Neural progenitor cell (in vitro differentiated cells): ENCODE data around the gene ITGA3. TPM values are rescaled to one million over a fixed set of nuclear protein-coding genes. Genes with fewer than 3 reads are reported as not detected.
"Not testable (repeated sequence)": the region's sequence is repeated elsewhere in the genome, so short reads cannot be mapped to it uniquely, and the experiment has no call there.

Experiments
- DNase-seq: peaks from one replicate; pipeline ENCODE4 v3.0.0-alpha.2; 2016; ENCODE audit warnings: low spot score
- H2AFZ ChIP-seq: fragments of 200-600 bp; sonication (generic); replicated peaks from 2 replicates; pipeline ENCODE4 v1.6.1; 2016; ENCODE audit warnings: antibody characterized with exemption
- H3F3A ChIP-seq: fragments of 200-600 bp; sonication (generic); 2 replicates; pipeline ENCODE4 v1.6.1; 2016; ENCODE audit warnings: antibody characterized with exemption, low read depth
- H3K27ac ChIP-seq: fragments of 200-600 bp; sonication (generic); 2 replicates; pipeline ENCODE4 v1.5.1; 2016; ENCODE audit warnings: mild to moderate bottlenecking
- H3K27me3 ChIP-seq: fragments of 200-600 bp; sonication (generic); 2 replicates; pipeline ENCODE4 v1.6.1; 2016; ENCODE audit warnings: mild to moderate bottlenecking, moderate library complexity
- H3K36me3 ChIP-seq: fragments of 200-600 bp; sonication (generic); 2 replicates; pipeline ENCODE4 v1.5.1; 2016
- H3K4me1 ChIP-seq: fragments of 200-600 bp; sonication (generic); 2 replicates; pipeline ENCODE4 v1.6.1; 2016; ENCODE audit warnings: mixed run types
- H3K4me2 ChIP-seq: fragments of 200-600 bp; sonication (generic); 2 replicates; pipeline ENCODE4 v1.6.1; 2016
- H3K4me3 ChIP-seq: fragments of 200-600 bp; sonication (generic); 2 replicates; pipeline ENCODE4 v1.5.1; 2016
- H3K79me2 ChIP-seq: fragments of 200-600 bp; sonication (generic); 2 replicates; pipeline ENCODE4 v1.6.1; 2016; ENCODE audit warnings: low read depth
- H3K9ac ChIP-seq: fragments of 200-600 bp; sonication (generic); 2 replicates; pipeline ENCODE4 v1.6.1; 2016
- H3K9me3 ChIP-seq: fragments of 200-600 bp; sonication (generic); 2 replicates; pipeline ENCODE4 v1.5.1; 2016; ENCODE audit warnings: low read depth
- H4K20me1 ChIP-seq: fragments of 200-600 bp; sonication (generic); 2 replicates; pipeline ENCODE4 v1.6.1; 2016; ENCODE audit warnings: low read depth
- H3K27ac Mint-ChIP-seq: 3 replicates; pipeline ENCODE4 v1.8.0; 2021; ENCODE audit warnings: mixed read lengths
- H3K27me3 Mint-ChIP-seq: 2 replicates; pipeline ENCODE4 v1.8.0; 2022; ENCODE audit warnings: low read depth, mild to moderate bottlenecking, inconsistent platforms, moderate library complexity, mixed read lengths; ENCODE audit not compliant: insufficient read depth
- H3K36me3 Mint-ChIP-seq: 3 replicates; pipeline ENCODE4 v1.8.0; 2021; ENCODE audit warnings: mixed read lengths
- H3K4me1 Mint-ChIP-seq: 3 replicates; pipeline ENCODE4 v1.8.0; 2021; ENCODE audit warnings: mixed read lengths
- H3K4me3 Mint-ChIP-seq: 3 replicates; pipeline ENCODE4 v1.8.0; 2021; ENCODE audit warnings: mild to moderate bottlenecking, moderate library complexity, mixed read lengths
- H3K9me3 Mint-ChIP-seq: 3 replicates; pipeline ENCODE4 v1.8.0; 2020; ENCODE audit warnings: mixed read lengths
- CTCF ChIP-seq: fragments of 200-600 bp; sonication (generic); IDR thresholded peaks from 2 replicates; pipeline ENCODE4 v1.5.1; 2017; ENCODE audit warnings: antibody characterized with exemption, mild to moderate bottlenecking
- EZH2 ChIP-seq: fragments of 200-600 bp; sonication (generic); IDR thresholded peaks from 2 replicates; pipeline ENCODE4 v1.6.1; 2017; ENCODE audit warnings: antibody characterized with exemption, mild to moderate bottlenecking, moderate library complexity
- EZH2phosphoT487 ChIP-seq: fragments of 200-600 bp; sonication (generic); IDR thresholded peaks from 2 replicates; pipeline ENCODE4 v1.6.1; 2017; ENCODE audit warnings: antibody characterized with exemption
- total RNA-seq: library from RNA; depleted of rRNA; stranded (reverse); fragments of >200 nt; gene quantifications from 2 replicates; pipeline ENCODE4 v1.2.3, GENCODE V29; 2015; ENCODE audit warnings: low replicate concordance

ITGA3 gene
- total RNA-seq, 1 donor from 2014 or later: 7.7 TPM

GRCh38 chr17:50037321-50038107 is 18.4 kb upstream of the ITGA3 start:
- no peak overlapping the region for H3K4me3 ChIP-seq
- no peak overlapping the region for H3K9ac ChIP-seq
- Mint-ChIP-seq H3K4me3 (no peak overlapping the region), H3K36me3 (no peaks in the 10 kb centered on the region), H3K27me3 (peaks cover 5% of the 10 kb centered on the region), H3K27ac (no peak overlapping the region), H3K4me1 (peaks cover 10% of the 10 kb centered on the region), H3K9me3 (peaks cover 2% of the 10 kb centered on the region)
- H3F3A ChIP-seq: no peaks in the 10 kb centered on the region
- DNase-seq: no peak
- H3K4me1 ChIP-seq: peaks cover 15% of the 10 kb centered on the region
- no peaks in the 10 kb centered on the region for H3K27me3 ChIP-seq
- TF ChIP-seq EZH2phosphoT487: no peak
- TF ChIP-seq CTCF: no peak
- TF ChIP-seq EZH2: no peak
- no peaks in the 10 kb centered on the region for H4K20me1 ChIP-seq
- no peak overlapping the region for H3K27ac ChIP-seq
- H3K4me2 ChIP-seq: no peak overlapping the region
- H2AFZ ChIP-seq: peak overlapping the region; percentile 9
- H3K36me3 ChIP-seq: no peaks in the 10 kb centered on the region
- H3K9me3 ChIP-seq: no peaks in the 10 kb centered on the region
- no peaks in the 10 kb centered on the region for H3K79me2 ChIP-seq

GRCh38 chr17:50039058-50039457 is 16.9 kb upstream of the ITGA3 start:
- TF ChIP-seq EZH2phosphoT487: no peak
- no peak for TF ChIP-seq EZH2
- TF ChIP-seq CTCF: no peak
- Histone ChIP-seq H3K9me3 (no peaks in the 10 kb centered on the region), H2AFZ (no peak overlapping the region), H3K4me3 (no peak overlapping the region), H3K4me2 (no peak overlapping the region), H3K27ac (no peak overlapping the region), H3K4me1 (peaks cover 15% of the 10 kb centered on the region), H3K36me3 (no peaks in the 10 kb centered on the region), H3K9ac (no peak overlapping the region), H4K20me1 (no peaks in the 10 kb centered on the region), H3K79me2 (no peaks in the 10 kb centered on the region), H3K27me3 (no peaks in the 10 kb centered on the region), H3F3A (no peaks in the 10 kb centered on the region)
- no peaks in the 10 kb centered on the region for H3K36me3 Mint-ChIP-seq
- peaks cover 5% of the 10 kb centered on the region for H3K27me3 Mint-ChIP-seq
- no peak for DNase-seq
- H3K9me3 Mint-ChIP-seq: peaks cover 2% of the 10 kb centered on the region
- H3K27ac Mint-ChIP-seq: no peak overlapping the region
- no peak overlapping the region for H3K4me3 Mint-ChIP-seq
- peaks cover 10% of the 10 kb centered on the region for H3K4me1 Mint-ChIP-seq

GRCh38 chr17:50040496-50040895 is 15.4 kb upstream of the ITGA3 start:
- not testable (repeated sequence) for H3K27ac ChIP-seq, H3K4me1 Mint-ChIP-seq, H3K27me3 Mint-ChIP-seq

GRCh38 chr17:50042211-50042610 is 13.7 kb upstream of the ITGA3 start:
- Histone ChIP-seq H3K4me2 (no peak overlapping the region), H2AFZ (no peak overlapping the region), H3K36me3 (no peaks in the 10 kb centered on the region), H3F3A (no peaks in the 10 kb centered on the region), H3K4me1 (peaks cover 5% of the 10 kb centered on the region), H3K27ac (no peak overlapping the region), H4K20me1 (no peaks in the 10 kb centered on the region), H3K79me2 (no peaks in the 10 kb centered on the region), H3K27me3 (no peaks in the 10 kb centered on the region), H3K4me3 (no peak overlapping the region), H3K9me3 (no peaks in the 10 kb centered on the region), H3K9ac (no peak overlapping the region)
- TF ChIP-seq EZH2: no peak
- TF ChIP-seq EZH2phosphoT487: no peak
- TF ChIP-seq CTCF: no peak
- H3K4me1 Mint-ChIP-seq: peaks cover 5% of the 10 kb centered on the region
- no peak overlapping the region for H3K4me3 Mint-ChIP-seq
- H3K27ac Mint-ChIP-seq: no peak overlapping the region
- H3K36me3 Mint-ChIP-seq: peaks cover 2% of the 10 kb centered on the region
- H3K9me3 Mint-ChIP-seq: peaks cover 2% of the 10 kb centered on the region
- H3K27me3 Mint-ChIP-seq: peaks cover 5% of the 10 kb centered on the region
- no peak for DNase-seq

More at GRCh38 chr17:50040496-50040895, 15.4 kb upstream of the ITGA3 start:
- not testable (repeated sequence) for H3K27me3 ChIP-seq, H2AFZ ChIP-seq, H3K9me3 ChIP-seq, H3K4me3 Mint-ChIP-seq, H3K79me2 ChIP-seq, H3K9me3 Mint-ChIP-seq, H3F3A ChIP-seq, H3K27ac Mint-ChIP-seq, H3K4me2 ChIP-seq, H3K9ac ChIP-seq, H4K20me1 ChIP-seq, H3K36me3 Mint-ChIP-seq, H3K36me3 ChIP-seq, DNase-seq, H3K4me3 ChIP-seq
- H3K4me1 ChIP-seq: peaks cover 15% of the 10 kb centered on the region
